HG02642 (cell line): ENCODE data around the gene DMRTA2.

Experiments used
- ATAC-seq: cut with Tn5 transposase; IDR thresholded peaks from one replicate; pipeline ENCODE4 v1.9.1; 2021; ENCODE audit warnings: mild to moderate bottlenecking; ENCODE audit not compliant: unreplicated experiment, poor library complexity

DMRTA2 gene

GRCh38 chr1:50424045-50424883, 1.0 kb upstream of the DMRTA2 start:
- no peak for ATAC-seq

- ATAC-seq: no peak
Observed at GRCh38 chr1:50423670-50424000, 392 bp upstream of the DMRTA2 start.

GRCh38 chr1:50422675-50422945, 633 bp downstream of the DMRTA2 start:
- no peak for ATAC-seq

GRCh38 chr1:50421768-50422674, 1.2 kb downstream of the DMRTA2 start:
- ATAC-seq: no peak

- no peak for ATAC-seq
Observed at GRCh38 chr1:50421366-50421748, 1.9 kb downstream of the DMRTA2 start.

GRCh38 chr1:50420689-50421365, 2.4 kb downstream of the DMRTA2 start:
- ATAC-seq: no peak

- ATAC-seq: no peak
Observed at GRCh38 chr1:50419907-50420677, 3.2 kb downstream of the DMRTA2 start.

GRCh38 chr1:50419192-50419906, 3.9 kb downstream of the DMRTA2 start:
- ATAC-seq: no peak

GRCh38 chr1:50418600-50419109, 4.6 kb downstream of the DMRTA2 start:
- no peak for ATAC-seq

- no peak for ATAC-seq
Observed at GRCh38 chr1:50417946-50418599, 5.2 kb downstream of the DMRTA2 start.

GRCh38 chr1:50417507-50417906, 5.7 kb downstream of the DMRTA2 start:
- ATAC-seq: no peak

- no peak for ATAC-seq
Observed at GRCh38 chr1:50416553-50417453, 6.4 kb downstream of the DMRTA2 start.

GRCh38 chr1:50416150-50416527, 7.1 kb downstream of the DMRTA2 start:
- ATAC-seq: no peak

GRCh38 chr1:50415235-50416149, 7.8 kb downstream of the DMRTA2 start:
- ATAC-seq: no peak

- ATAC-seq: no peak
Observed at GRCh38 chr1:50414853-50415234, 8.4 kb downstream of the DMRTA2 start.

- no peak for ATAC-seq
Observed at GRCh38 chr1:50412813-50413476, 10.3 kb downstream of the DMRTA2 start.

GRCh38 chr1:50405814-50406213, 17.4 kb downstream of the DMRTA2 start:
- no peak for ATAC-seq
